Choroid plexus epithelial cell (primary cell): ENCODE measurements around the gene ESRRG.

Experiments used
- DNase-seq: peaks from one replicate; pipeline ENCODE4 v3.0.0-alpha.2; 2010; ENCODE audit warnings: low read depth
- H3K4me3 ChIP-seq: 2 replicates; pipeline ENCODE4 v1.5.1; 2011; ENCODE audit warnings: low read depth, mild to moderate bottlenecking, control low read depth, low read length, moderate library complexity
- CTCF ChIP-seq: conservative IDR thresholded peaks from 2 replicates; pipeline ENCODE4 v1.5.1; 2011; ENCODE audit warnings: low read depth, mild to moderate bottlenecking, control low read depth, inconsistent platforms, low read length, moderate library complexity

ESRRG gene

GRCh38 chr1:216731562-216731961 is 8.3 kb upstream of the ESRRG start:
- DNase-seq = no peak
- no peak for TF ChIP-seq CTCF

GRCh38 chr1:216726435-216726834 is 3.2 kb upstream of the ESRRG start:
- DNase-seq = no peak
- H3K4me3 ChIP-seq = no peak overlapping the region
- TF ChIP-seq CTCF = no peak

More at GRCh38 chr1:216731562-216731961, 8.3 kb upstream of the ESRRG start:
- H3K4me3 ChIP-seq = no peak overlapping the region

GRCh38 chr1:216722821-216723220 is 408 bp downstream of the ESRRG start:
- TF ChIP-seq CTCF = no peak
- H3K4me3 ChIP-seq = no peak overlapping the region

GRCh38 chr1:216721863-216722262 is 1.4 kb downstream of the ESRRG start:
- no peak for TF ChIP-seq CTCF
- DNase-seq = no peak
- H3K4me3 ChIP-seq = no peak overlapping the region

More at GRCh38 chr1:216722821-216723220, 408 bp downstream of the ESRRG start:
- DNase-seq = no peak

- H3K4me3 ChIP-seq = no peak overlapping the region
- TF ChIP-seq CTCF = no peak
- DNase-seq = no peak
These were observed 2.2 kb downstream of the ESRRG start for GRCh38 chr1:216721062-216721461.

GRCh38 chr1:216711712-216712111 is 11.5 kb downstream of the ESRRG start:
- H3K4me3 ChIP-seq = no peak overlapping the region
- DNase-seq = no peak
- no peak for TF ChIP-seq CTCF

- H3K4me3 ChIP-seq = no peak overlapping the region
- DNase-seq = no peak
- no peak for TF ChIP-seq CTCF
These were observed 12.5 kb downstream of the ESRRG start for GRCh38 chr1:216710598-216711333.
